PC-9 (cell line): ENCODE measurements around the gene ENG.

Experiments
- CTCF ChIP-seq: fragments of 200-600 bp; sonication (generic); conservative IDR thresholded peaks from 2 replicates; pipeline ENCODE4 v1.6.1; 2017; ENCODE audit warnings: mixed run types, antibody characterized with exemption, mild to moderate bottlenecking, moderate library complexity
- EZH2 ChIP-seq: fragments of 200-600 bp; sonication (generic); IDR thresholded peaks from 2 replicates; pipeline ENCODE4 v1.8.0; 2017; ENCODE audit warnings: antibody characterized with exemption, low read depth

GRCh38 chr9:127808347-127809001, 46.0 kb downstream of the ENG start:
- TF ChIP-seq CTCF, result no peak
- no peak for TF ChIP-seq EZH2
